Hepatocyte (in vitro differentiated cells): ENCODE results near the gene PLK5. TPM values are rescaled to one million over a fixed set of nuclear protein-coding genes. Genes with fewer than 3 reads are reported as not detected.
"Not testable (repeated sequence)": the region's sequence is repeated elsewhere in the genome, so short reads cannot be mapped to it uniquely, and the experiment has no call there.

ENCODE experiments used
- DNase-seq: peaks from one replicate; pipeline ENCODE4 v3.0.0-alpha.2; 2016; ENCODE audit warnings: low spot score
- H2AFZ ChIP-seq: fragments of 200-600 bp; sonication (generic); 2 replicates; pipeline ENCODE4 v1.6.0; 2016; ENCODE audit warnings: antibody characterized with exemption, mild to moderate bottlenecking
- H3K27ac ChIP-seq: fragments of 200-600 bp; sonication (generic); 2 replicates; pipeline ENCODE4 v1.5.1; 2016; ENCODE audit warnings: mild to moderate bottlenecking
- H3K27me3 ChIP-seq: fragments of 200-600 bp; sonication (generic); 2 replicates; pipeline ENCODE4 v1.6.1; 2016
- H3K36me3 ChIP-seq: fragments of 200-600 bp; sonication (generic); replicated peaks from 2 replicates; pipeline ENCODE4 v1.5.1; 2016; ENCODE audit warnings: low read depth; ENCODE audit not compliant: insufficient read depth
- H3K4me1 ChIP-seq: fragments of 200-600 bp; sonication (generic); 2 replicates; pipeline ENCODE4 v1.5.1; 2016; ENCODE audit warnings: mild to moderate bottlenecking, moderate library complexity; ENCODE audit not compliant: insufficient read depth
- H3K4me2 ChIP-seq: fragments of 200-600 bp; sonication (generic); 2 replicates; pipeline ENCODE4 v1.6.0; 2016
- H3K4me3 ChIP-seq: fragments of 200-600 bp; sonication (generic); 2 replicates; pipeline ENCODE4 v1.5.1; 2016; ENCODE audit warnings: mild to moderate bottlenecking
- H3K79me2 ChIP-seq: fragments of 200-600 bp; sonication (generic); 2 replicates; pipeline ENCODE4 v1.6.0; 2017; ENCODE audit warnings: mild to moderate bottlenecking
- H3K9me2 ChIP-seq: fragments of 200-600 bp; sonication (generic); replicated peaks from 2 replicates; pipeline ENCODE4 v1.6.0; 2017; ENCODE audit warnings: mild to moderate bottlenecking; ENCODE audit not compliant: insufficient read depth
- H3K9me3 ChIP-seq: fragments of 200-600 bp; sonication (generic); 2 replicates; pipeline ENCODE4 v1.5.1; 2016; ENCODE audit warnings: low read depth, mild to moderate bottlenecking
- H4K20me1 ChIP-seq: fragments of 200-600 bp; sonication (generic); 2 replicates; pipeline ENCODE4 v1.6.0; 2016; ENCODE audit warnings: mild to moderate bottlenecking; ENCODE audit not compliant: insufficient read depth, poor library complexity, severe bottlenecking
- CTCF ChIP-seq: fragments of 200-600 bp; sonication (generic); IDR thresholded peaks from 2 replicates; pipeline ENCODE4 v1.5.1; 2016; ENCODE audit warnings: antibody characterized with exemption, mild to moderate bottlenecking; ENCODE audit not compliant: poor library complexity
- EZH2 ChIP-seq: fragments of 200-600 bp; sonication (generic); IDR thresholded peaks from 2 replicates; pipeline ENCODE4 v1.6.1; 2016; ENCODE audit warnings: antibody characterized with exemption, mild to moderate bottlenecking, borderline replicate concordance
- EZH2phosphoT487 ChIP-seq: fragments of 200-600 bp; sonication (generic); IDR thresholded peaks from one replicate; pipeline ENCODE4 v1.6.1; 2018; ENCODE audit warnings: antibody characterized with exemption, mild to moderate bottlenecking, low read depth, moderate library complexity; ENCODE audit not compliant: unreplicated experiment, severe bottlenecking
- WGBS: methylation state at CpG from one replicate; pipeline ENCODE4 v1.1.6; 2016; ENCODE audit warnings: low lambda C conversion rate; ENCODE audit errors: missing lambda C conversion rate; 5-methylcytosine and 5-hydroxymethylcytosine counted together
- polyA plus RNA-seq: library from polyadenylated mRNA; unstranded; fragments of >200 nt; fragmentation: Nextera tagmentation; extraction: Ambion mirVana; gene quantifications from 2 replicates; pipeline ENCODE4 v1.2.1, GENCODE V29; 2016
- total RNA-seq: library from RNA; depleted of rRNA; stranded (reverse); fragments of >200 nt; gene quantifications from 2 replicates; pipeline ENCODE4 v1.2.3, GENCODE V29; 2014

PLK5 gene
- total and polyA plus RNA-seq, 2 experiments from 2014 or later: 0.53 TPM; not detected in 1

DNA sequence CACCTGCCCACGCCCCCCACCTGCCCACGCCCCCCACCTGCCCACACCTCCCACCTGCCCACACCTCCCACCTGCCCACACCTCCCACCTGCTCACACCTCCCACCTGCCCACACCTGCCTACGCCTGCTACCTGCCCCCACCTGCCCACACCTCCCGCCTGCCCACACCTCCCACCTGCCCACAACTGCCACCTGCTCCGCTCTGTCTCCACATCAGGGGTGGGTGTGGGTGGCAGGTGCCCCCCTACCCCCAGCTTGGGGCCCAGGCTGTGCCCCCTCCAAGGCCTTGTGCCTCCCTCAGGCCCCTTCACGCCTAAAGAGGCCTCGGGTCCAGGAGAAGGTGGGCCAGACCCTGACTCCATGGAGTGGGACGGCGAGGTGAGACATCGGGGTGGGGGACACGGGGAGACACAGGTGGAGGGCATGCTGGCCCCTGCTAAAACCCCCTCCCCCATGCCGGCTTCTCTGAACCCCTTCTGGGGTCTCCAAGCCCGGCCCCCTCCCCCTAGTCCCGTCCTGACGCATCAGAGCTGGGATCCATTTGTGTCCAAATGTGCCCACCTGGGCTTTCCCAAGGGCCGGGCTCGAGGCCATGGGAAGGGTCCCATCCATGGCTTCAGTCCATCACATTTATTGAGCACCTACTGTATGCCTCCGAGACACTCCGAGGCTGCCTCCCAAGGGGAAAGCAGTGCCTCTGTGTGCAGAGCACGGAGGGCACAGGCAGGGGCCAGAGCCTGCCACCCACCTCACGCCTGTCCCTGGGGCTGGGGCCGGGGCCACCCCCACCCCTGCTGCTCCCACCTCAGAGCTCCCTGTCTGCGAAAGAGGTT lies 4.9 kb downstream of the PLK5 start:
- TF ChIP-seq EZH2 (no peak), CTCF (no peak), EZH2phosphoT487 (no peak)
- H3K27ac ChIP-seq: no peak overlapping the region
- no peaks in the 10 kb centered on the region for H3K36me3 ChIP-seq
- no peaks in the 10 kb centered on the region for H4K20me1 ChIP-seq
- no peak overlapping the region for H3K4me3 ChIP-seq
- H2AFZ ChIP-seq: no peak overlapping the region
- peaks cover 17% of the 10 kb centered on the region for H3K27me3 ChIP-seq
- H3K79me2 ChIP-seq: no peaks in the 10 kb centered on the region
- H3K4me2 ChIP-seq: no peak overlapping the region
- peak; percentile 3 for DNase-seq
- H3K9me2 ChIP-seq: no peaks in the 10 kb centered on the region
- WGBS: 89% methylated on average over 20 of the region's 23 CpGs
- H3K4me1 ChIP-seq: no peaks in the 10 kb centered on the region
- no peaks in the 10 kb centered on the region for H3K9me3 ChIP-seq

GRCh38 chr19:1529430-1529816 lies 5.5 kb downstream of the PLK5 start:
- no peak overlapping the region for H3K4me3 ChIP-seq
- no peaks in the 10 kb centered on the region for H3K9me3 ChIP-seq
- H3K79me2 ChIP-seq: no peaks in the 10 kb centered on the region
- H3K27ac ChIP-seq: no peak overlapping the region
- H3K4me2 ChIP-seq: no peak overlapping the region
- no peaks in the 10 kb centered on the region for H3K4me1 ChIP-seq
- no peak for DNase-seq
- no peak for TF ChIP-seq EZH2phosphoT487
- no peak for TF ChIP-seq CTCF
- TF ChIP-seq EZH2: no peak
- no peaks in the 10 kb centered on the region for H3K9me2 ChIP-seq
- peaks cover 15% of the 10 kb centered on the region for H3K27me3 ChIP-seq
- 88% methylated on average over 16 of the region's 16 CpGs for WGBS
- H4K20me1 ChIP-seq: no peaks in the 10 kb centered on the region
- no peak overlapping the region for H2AFZ ChIP-seq
- H3K36me3 ChIP-seq: no peaks in the 10 kb centered on the region

GRCh38 chr19:1530856-1531255 lies 7.0 kb downstream of the PLK5 start:
- not testable (repeated sequence) for H3K27ac ChIP-seq, H3K4me3 ChIP-seq, H3K27me3 ChIP-seq, H3K9me2 ChIP-seq, H3K36me3 ChIP-seq, H3K4me2 ChIP-seq, H4K20me1 ChIP-seq, H2AFZ ChIP-seq, H3K79me2 ChIP-seq, H3K4me1 ChIP-seq, H3K9me3 ChIP-seq, DNase-seq
- WGBS: 94% methylated on average over 11 of the region's 11 CpGs

GRCh38 chr19:1531587-1531986 lies 7.7 kb downstream of the PLK5 start:
- Histone ChIP-seq H3K9me2 (no peaks in the 10 kb centered on the region), H3K27me3 (no peaks in the 10 kb centered on the region), H3K27ac (no peak overlapping the region), H3K79me2 (no peaks in the 10 kb centered on the region), H4K20me1 (no peaks in the 10 kb centered on the region), H3K36me3 (no peaks in the 10 kb centered on the region), H3K4me2 (no peak overlapping the region), H2AFZ (no peak overlapping the region), H3K4me1 (no peaks in the 10 kb centered on the region), H3K4me3 (no peak overlapping the region), H3K9me3 (no peaks in the 10 kb centered on the region)
- no peak for DNase-seq
- no peak for TF ChIP-seq EZH2
- no peak for TF ChIP-seq EZH2phosphoT487
- TF ChIP-seq CTCF: no peak
- WGBS: 90% methylated on average over 11 of the region's 11 CpGs
